Mesothelial cell of epicardium (in vitro differentiated cells): ENCODE measurements around the gene GRHL1. TPM values are rescaled to one million over a fixed set of nuclear protein-coding genes. Genes with fewer than 3 reads are reported as not detected.

Source experiments
- DNase-seq, 2 experiments: peaks; one replicate each; pipeline ENCODE4 v3.0.0; 2021; ENCODE audit warnings: low spot score in 2 of 2; ENCODE audit not compliant: unreplicated experiment in 2 of 2
- H3K27ac Mint-ChIP-seq: 2 replicates; pipeline ENCODE4 v1.8.0; 2021; ENCODE audit warnings: mixed read lengths
- H3K27me3 Mint-ChIP-seq: 2 replicates; pipeline ENCODE4 v1.8.0; 2021; ENCODE audit warnings: low read depth, mixed read lengths
- H3K36me3 Mint-ChIP-seq: 2 replicates; pipeline ENCODE4 v1.8.0; 2021; ENCODE audit warnings: mixed read lengths
- H3K4me1 Mint-ChIP-seq: 2 replicates; pipeline ENCODE4 v1.8.0; 2021; ENCODE audit warnings: mixed read lengths
- H3K4me3 Mint-ChIP-seq: 2 replicates; pipeline ENCODE4 v1.8.0; 2021; ENCODE audit warnings: mild to moderate bottlenecking, moderate library complexity, mixed read lengths
- H3K9me3 Mint-ChIP-seq: 2 replicates; pipeline ENCODE4 v1.8.0; 2021; ENCODE audit warnings: mixed read lengths
- total RNA-seq: library from RNA; stranded (reverse); gene quantifications from 3 replicates; pipeline ENCODE4 v1.2.1, GENCODE V29; 2021
- TF ChIP-seq, protein P1 (sequence below): fragments of 200-600 bp; sonication (generic); IDR thresholded peaks from one replicate; pipeline ENCODE4 v1.5.0; 2021; ENCODE audit warnings: antibody characterized with exemption; ENCODE audit not compliant: unreplicated experiment

GRHL1 gene
- total RNA-seq, 1 donor from 2014 or later: 8.2 TPM

DNA sequence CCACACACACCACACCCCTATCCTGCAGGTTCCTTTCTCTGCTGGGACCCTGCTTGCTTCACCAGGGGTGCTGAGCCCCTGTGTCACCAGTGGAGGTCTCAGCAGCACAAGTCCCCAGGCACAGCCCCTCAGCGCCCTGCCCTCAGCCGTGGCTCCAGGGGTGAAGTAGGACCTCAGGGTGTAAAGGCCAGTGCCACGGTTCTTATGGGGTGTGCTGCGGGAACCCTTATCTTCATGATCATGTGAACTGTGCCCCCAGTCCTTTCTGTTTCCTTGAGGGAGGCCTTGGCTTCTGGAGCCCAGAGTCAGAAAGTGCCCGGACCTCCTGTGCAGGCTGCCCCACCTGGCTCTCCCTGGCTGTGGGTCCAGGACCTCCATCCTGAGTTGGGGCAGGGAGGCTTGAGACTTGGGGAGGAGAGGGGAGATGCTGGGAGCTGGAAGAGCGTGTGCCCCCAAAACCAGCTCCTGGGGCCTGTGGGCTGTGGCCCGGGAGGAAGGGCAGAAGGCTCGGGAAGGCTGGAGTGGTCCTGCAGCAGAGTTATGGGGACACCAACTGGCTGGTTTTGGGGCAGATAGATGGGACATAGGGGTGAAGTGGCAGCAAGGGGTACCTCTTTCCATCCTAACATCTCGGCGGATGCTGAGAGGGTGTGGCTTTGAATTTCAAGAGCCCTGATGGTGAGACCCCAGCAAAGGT, 71.6 kb downstream of the GRHL1 start:
- Mint-ChIP-seq H3K36me3 (no peaks in the 10 kb centered on the region), H3K4me1 (peaks cover 1% of the 10 kb centered on the region), H3K9me3 (no peaks in the 10 kb centered on the region), H3K27me3 (no peaks in the 10 kb centered on the region), H3K27ac (no peak overlapping the region), H3K4me3 (no peak overlapping the region)
- TF ChIP-seq, protein P1, sequence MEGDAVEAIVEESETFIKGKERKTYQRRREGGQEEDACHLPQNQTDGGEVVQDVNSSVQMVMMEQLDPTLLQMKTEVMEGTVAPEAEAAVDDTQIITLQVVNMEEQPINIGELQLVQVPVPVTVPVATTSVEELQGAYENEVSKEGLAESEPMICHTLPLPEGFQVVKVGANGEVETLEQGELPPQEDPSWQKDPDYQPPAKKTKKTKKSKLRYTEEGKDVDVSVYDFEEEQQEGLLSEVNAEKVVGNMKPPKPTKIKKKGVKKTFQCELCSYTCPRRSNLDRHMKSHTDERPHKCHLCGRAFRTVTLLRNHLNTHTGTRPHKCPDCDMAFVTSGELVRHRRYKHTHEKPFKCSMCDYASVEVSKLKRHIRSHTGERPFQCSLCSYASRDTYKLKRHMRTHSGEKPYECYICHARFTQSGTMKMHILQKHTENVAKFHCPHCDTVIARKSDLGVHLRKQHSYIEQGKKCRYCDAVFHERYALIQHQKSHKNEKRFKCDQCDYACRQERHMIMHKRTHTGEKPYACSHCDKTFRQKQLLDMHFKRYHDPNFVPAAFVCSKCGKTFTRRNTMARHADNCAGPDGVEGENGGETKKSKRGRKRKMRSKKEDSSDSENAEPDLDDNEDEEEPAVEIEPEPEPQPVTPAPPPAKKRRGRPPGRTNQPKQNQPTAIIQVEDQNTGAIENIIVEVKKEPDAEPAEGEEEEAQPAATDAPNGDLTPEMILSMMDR: no peak
- DNase-seq: no peak

DNA sequence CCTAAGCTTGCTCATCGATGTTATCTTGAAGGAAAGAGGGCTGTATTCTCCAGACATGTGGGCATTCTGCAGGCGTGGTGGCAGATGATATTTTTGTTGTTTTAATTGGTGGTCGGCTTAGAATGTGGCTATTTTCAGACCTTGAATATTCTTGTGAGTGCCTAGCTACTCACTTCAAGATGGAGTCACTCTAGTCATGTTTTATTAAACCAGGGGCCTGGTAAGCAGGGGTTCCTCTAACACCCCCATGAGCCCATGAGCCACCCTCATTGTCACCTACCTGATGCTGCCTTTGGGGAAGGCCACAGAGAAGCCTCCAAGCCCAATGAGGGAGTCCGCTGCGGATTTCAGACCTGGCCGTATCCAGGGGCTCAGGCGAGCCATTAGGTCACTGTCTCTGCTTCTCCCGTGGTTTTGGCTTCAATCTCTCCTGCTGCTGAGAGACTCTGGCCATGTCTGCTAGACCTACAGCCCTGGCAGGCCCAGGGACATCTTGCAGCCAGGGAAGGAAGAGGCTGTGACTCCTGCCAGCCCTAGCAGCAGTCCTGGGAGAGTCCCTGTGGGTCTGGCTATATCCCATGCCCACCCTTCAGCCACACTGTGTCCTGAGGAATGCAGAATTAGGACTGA, 75.6 kb downstream of the GRHL1 start:
- Mint-ChIP-seq H3K9me3 (no peaks in the 10 kb centered on the region), H3K4me1 (peaks cover 11% of the 10 kb centered on the region), H3K27ac (no peak overlapping the region), H3K36me3 (no peaks in the 10 kb centered on the region), H3K4me3 (no peak overlapping the region), H3K27me3 (no peaks in the 10 kb centered on the region)
- TF ChIP-seq, protein P1: no peak
- no peak for DNase-seq

DNA sequence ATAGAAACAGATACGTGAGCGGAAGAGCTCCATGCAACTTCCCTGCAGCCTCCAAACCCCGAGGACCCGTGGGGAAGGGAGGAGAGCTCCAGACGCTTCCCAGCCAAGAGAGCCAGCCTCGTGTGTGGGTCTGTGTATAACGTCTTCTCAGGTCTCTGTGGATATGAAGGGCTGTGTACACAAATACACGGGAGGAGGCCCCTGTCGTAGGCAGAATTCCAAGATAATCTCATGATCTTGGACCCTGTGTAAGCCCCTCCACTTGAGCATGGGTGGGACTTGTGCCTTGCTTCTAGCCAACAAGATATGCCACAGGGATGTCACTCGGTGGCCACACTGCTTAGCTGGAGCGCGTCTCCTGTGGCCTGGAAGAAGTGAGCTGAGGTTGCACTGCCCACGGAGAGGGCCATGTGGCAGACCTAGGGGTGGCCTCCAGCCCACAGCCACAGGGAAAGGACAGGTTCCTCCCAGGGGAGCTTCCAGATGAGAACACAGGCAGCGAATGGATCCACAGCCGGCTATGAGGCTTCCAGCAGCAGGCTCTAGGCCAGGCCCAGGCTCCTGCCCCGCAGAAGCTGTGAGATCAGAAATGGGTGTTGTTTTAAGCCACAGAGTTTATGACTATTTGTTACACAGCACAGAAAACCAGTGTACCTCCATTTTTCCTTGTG, 76.3 kb downstream of the GRHL1 start:
- H3K36me3 Mint-ChIP-seq: no peaks in the 10 kb centered on the region
- TF ChIP-seq, protein P1: no peak
- H3K27ac Mint-ChIP-seq: no peak overlapping the region
- H3K4me1 Mint-ChIP-seq: peaks cover 11% of the 10 kb centered on the region
- H3K4me3 Mint-ChIP-seq: no peak overlapping the region
- no peaks in the 10 kb centered on the region for H3K27me3 Mint-ChIP-seq
- DNase-seq: no peak
- H3K9me3 Mint-ChIP-seq: no peaks in the 10 kb centered on the region

DNA sequence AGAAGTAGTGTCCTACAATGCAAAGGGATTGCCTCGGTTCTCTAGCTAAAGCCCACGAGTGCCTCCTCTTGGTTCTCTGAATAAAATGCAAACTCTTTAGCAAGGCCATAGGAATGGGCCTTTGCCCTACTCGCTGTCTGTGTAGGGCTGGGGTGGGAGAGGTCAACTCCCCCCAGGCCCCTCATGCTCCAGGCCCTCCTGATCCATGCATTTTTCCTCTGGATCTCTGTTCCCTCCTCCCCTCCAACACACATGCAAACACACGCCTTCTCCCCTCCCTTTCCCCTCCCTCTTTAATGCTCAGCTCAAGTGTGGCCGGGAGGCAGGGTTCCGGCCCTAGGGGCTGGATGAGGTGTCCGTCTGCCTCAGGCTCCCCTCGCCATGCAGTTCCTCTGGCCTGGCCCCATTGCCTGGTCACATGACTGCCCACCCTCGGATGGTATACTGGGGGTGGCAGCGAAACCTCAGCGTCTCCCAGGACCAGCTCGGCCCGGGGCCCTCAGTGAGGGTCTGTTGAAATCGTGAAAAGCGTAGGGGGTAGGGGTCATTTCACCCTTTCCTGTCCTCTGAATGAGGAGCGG, 77.0 kb downstream of the GRHL1 start:
- Mint-ChIP-seq H3K27ac (no peak overlapping the region), H3K9me3 (no peaks in the 10 kb centered on the region), H3K36me3 (no peaks in the 10 kb centered on the region), H3K4me1 (peaks cover 11% of the 10 kb centered on the region), H3K4me3 (no peak overlapping the region), H3K27me3 (no peaks in the 10 kb centered on the region)
- TF ChIP-seq, protein P1: no peak
- DNase-seq: no peak

DNA sequence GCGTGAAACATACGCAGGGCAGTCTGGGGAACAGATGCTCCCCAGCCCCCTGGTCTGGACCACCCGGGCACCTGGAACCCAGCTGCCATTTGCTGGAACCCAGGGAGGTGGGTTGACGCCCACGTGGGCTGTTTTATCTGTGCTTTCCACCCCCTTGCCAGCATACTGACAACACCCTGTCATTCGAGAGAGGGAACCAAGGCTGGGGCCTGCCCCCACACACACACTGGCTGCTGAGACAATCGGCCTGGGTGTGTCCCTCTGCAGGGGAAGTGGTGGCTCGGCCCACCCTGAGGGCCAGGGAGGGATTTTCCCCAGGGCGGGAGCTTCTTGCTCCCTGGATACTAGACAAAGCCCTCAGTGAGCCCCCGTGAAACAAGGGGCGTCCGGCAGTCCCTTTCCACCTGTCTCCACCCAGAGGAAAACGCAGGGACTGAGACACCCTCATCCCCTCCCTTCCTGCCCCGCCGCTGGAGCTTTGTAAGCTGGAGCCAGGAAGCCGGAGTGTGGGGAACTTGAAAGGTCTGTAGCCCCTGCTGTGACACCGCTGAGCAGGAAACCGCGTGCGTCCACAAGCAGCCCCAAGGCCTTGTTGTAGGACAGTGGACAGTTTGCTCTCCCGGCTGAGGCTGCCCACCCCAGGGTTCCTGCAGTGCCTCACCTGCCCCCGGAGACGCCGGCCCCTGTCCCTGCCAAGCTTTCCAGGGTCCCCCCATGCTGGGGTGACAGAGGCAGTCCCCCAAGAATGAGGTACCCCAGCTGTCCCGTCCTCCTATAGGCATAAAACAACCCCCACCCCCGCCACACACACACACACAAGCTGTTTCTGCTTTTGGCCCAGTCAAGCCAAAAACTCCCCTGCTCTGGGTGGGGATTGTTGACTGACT, 77.7 kb downstream of the GRHL1 start:
- Mint-ChIP-seq H3K36me3 (no peaks in the 10 kb centered on the region), H3K4me3 (no peak overlapping the region), H3K9me3 (no peaks in the 10 kb centered on the region), H3K27me3 (no peaks in the 10 kb centered on the region), H3K27ac (no peak overlapping the region), H3K4me1 (peaks cover 11% of the 10 kb centered on the region)
- TF ChIP-seq, protein P1: no peak
- DNase-seq: no peak
